H7 (cell line): ENCODE measurements around the gene KPNA2. TPM values are rescaled to one million over a fixed set of nuclear protein-coding genes. Genes with fewer than 3 reads are reported as not detected.
"Not testable (repeated sequence)": the region's sequence is repeated elsewhere in the genome, so short reads cannot be mapped to it uniquely, and the experiment has no call there.

ENCODE experiments used
- DNase-seq: peaks from one replicate; pipeline ENCODE4 v3.0.0; 2012
- H3K27me3 ChIP-seq: 2 replicates; pipeline ENCODE4 v1.6.0; 2011; ENCODE audit warnings: mild to moderate bottlenecking, low read length; ENCODE audit not compliant: control insufficient read depth, insufficient read depth
- H3K36me3 ChIP-seq: replicated peaks from 2 replicates; pipeline ENCODE4 v1.5.1; 2011; ENCODE audit warnings: low read length; ENCODE audit not compliant: control insufficient read depth, insufficient read depth
- H3K4me3 ChIP-seq: 2 replicates; pipeline ENCODE4 v1.5.1; 2011; ENCODE audit warnings: low read depth, mild to moderate bottlenecking, control low read depth, low read length, moderate library complexity; ENCODE audit not compliant: insufficient read depth
- total RNA-seq: library from RNA; depleted of rRNA; stranded (reverse); fragments of >200 nt; shearing (Covaris generic); gene quantifications from 2 replicates; pipeline ENCODE4 v1.2.3, GENCODE V29; 2014; rRNA removed

KPNA2 gene
- total RNA-seq: 390 and 410 TPM in 2 replicates

GRCh38 chr17:68035523-68036303, at the start of gene KPNA2:
KPNA2 (plus strand) TSS chr17:68035735; CDS start chr17:68037133, 1,398 bp downstream.
- peak; percentile 96 for DNase-seq
- Histone ChIP-seq H3K4me3 (peak within 1 kb of the TSS; percentile 100), H3K36me3 (peaks cover 22% of the 10 kb centered on the region), H3K27me3 (no peaks in the 10 kb centered on the region)

GRCh38 chr17:67990909-67991308, 44.6 kb upstream of the KPNA2 start:
- DNase-seq: no peak
- Histone ChIP-seq H3K4me3 (no peak overlapping the region), H3K36me3 (no peaks in the 10 kb centered on the region), H3K27me3 (peaks cover 13% of the 10 kb centered on the region)

- Histone ChIP-seq H3K4me3 (peak overlapping the region; percentile 83), H3K27me3 (peaks cover 15% of the 10 kb centered on the region), H3K36me3 (no peaks in the 10 kb centered on the region)
- DNase-seq: peak; percentile 21
These were observed 42.9 kb upstream of the KPNA2 start for GRCh38 chr17:67992548-67993152.

GRCh38 chr17:67993153-67993997, 42.2 kb upstream of the KPNA2 start:
- peak; percentile 95 for DNase-seq
- Histone ChIP-seq H3K36me3 (no peaks in the 10 kb centered on the region), H3K27me3 (peaks cover 15% of the 10 kb centered on the region), H3K4me3 (peak overlapping the region; percentile 83)

- DNase-seq: no peak
- Histone ChIP-seq H3K27me3 (peaks cover 15% of the 10 kb centered on the region), H3K4me3 (peak overlapping the region; percentile 64), H3K36me3 (no peaks in the 10 kb centered on the region)
These were observed 41.6 kb upstream of the KPNA2 start for GRCh38 chr17:67993998-67994361.

- peak; percentile 48 for DNase-seq
These were observed 40.5 kb upstream of the KPNA2 start for GRCh38 chr17:67994817-67995569.

GRCh38 chr17:67995570-67996263, 39.8 kb upstream of the KPNA2 start:
- peak; percentile 88 for DNase-seq
- H3K4me3 ChIP-seq: peak overlapping the region; percentile 58
- peaks cover 15% of the 10 kb centered on the region for H3K27me3 ChIP-seq
- no peaks in the 10 kb centered on the region for H3K36me3 ChIP-seq

More at GRCh38 chr17:67994817-67995569, 40.5 kb upstream of the KPNA2 start:
- H3K27me3 ChIP-seq: peaks cover 15% of the 10 kb centered on the region
- H3K4me3 ChIP-seq: peak overlapping the region; percentile 58
- H3K36me3 ChIP-seq: no peaks in the 10 kb centered on the region

- Histone ChIP-seq H3K4me3 (peak within 1 kb of the TSS; percentile 58), H3K27me3 (peaks cover 15% of the 10 kb centered on the region)
- not testable (repeated sequence) for H3K36me3 ChIP-seq
- DNase-seq: peak; percentile 50
These were observed 39.0 kb upstream of the KPNA2 start, which contains the start of gene C17orf58 for GRCh38 chr17:67996301-67997171. C17orf58 (minus strand) TSS chr17:67996469; CDS start chr17:67996198, 271 bp downstream.

- DNase-seq: peak; percentile 16
- peaks cover 12% of the 10 kb centered on the region for H3K27me3 ChIP-seq
- H3K36me3 ChIP-seq: no peaks in the 10 kb centered on the region
These were observed 37.1 kb upstream of the KPNA2 start for GRCh38 chr17:67998466-67998865.

GRCh38 chr17:67999291-67999911, 36.1 kb upstream of the KPNA2 start:
- peak; percentile 22 for DNase-seq
- no peaks in the 10 kb centered on the region for H3K36me3 ChIP-seq
- peaks cover 12% of the 10 kb centered on the region for H3K27me3 ChIP-seq
- no peak overlapping the region for H3K4me3 ChIP-seq

More at GRCh38 chr17:67998466-67998865, 37.1 kb upstream of the KPNA2 start:
- H3K4me3 ChIP-seq: no peak overlapping the region

GRCh38 chr17:68004201-68004600, 31.3 kb upstream of the KPNA2 start:
- no peaks in the 10 kb centered on the region for H3K27me3 ChIP-seq
- no peak for DNase-seq
- no peaks in the 10 kb centered on the region for H3K36me3 ChIP-seq
- H3K4me3 ChIP-seq: no peak overlapping the region

GRCh38 chr17:68006797-68007196, 28.7 kb upstream of the KPNA2 start:
- Histone ChIP-seq H3K36me3 (no peaks in the 10 kb centered on the region), H3K27me3 (no peaks in the 10 kb centered on the region), H3K4me3 (no peak overlapping the region)
- DNase-seq: no peak
